Activated B cell treated with CpG ODN at 0.5 μM for 24 hours (primary cell): ENCODE measurements around the gene SPAG4. TPM values are rescaled to one million over a fixed set of nuclear protein-coding genes. Genes with fewer than 3 reads are reported as not detected.

Experiments used
- ATAC-seq: fragments of 200-7000 bp; cut with Tn5 transposase; one replicate; pipeline ENCODE4 v1.10.0; 2021; ENCODE audit warnings: low read depth, mild to moderate bottlenecking, moderate library complexity
- CTCF ChIA-PET: fragments of 350-600 bp; sonication (Branson Sonifier 250); formaldehyde crosslinking; loops from one replicate; lab custom pipeline; 2021; ENCODE audit warnings: antibody characterized with exemption; lab: Charles Lee
- POLR2A ChIA-PET: fragments of 350-600 bp; sonication (Branson Sonifier 250); formaldehyde crosslinking; loops from one replicate; lab custom pipeline; 2021; ENCODE audit warnings: antibody characterized with exemption; lab: Charles Lee
- DNase-seq: peaks from one replicate; pipeline ENCODE4 v3.0.0; 2022
- H3K27ac Mint-ChIP-seq: one replicate; pipeline ENCODE4 v1.8.0; 2020; ENCODE audit warnings: mixed read lengths
- H3K27me3 Mint-ChIP-seq: one replicate; pipeline ENCODE4 v1.8.0; 2021; ENCODE audit warnings: mixed read lengths
- H3K36me3 Mint-ChIP-seq: one replicate; pipeline ENCODE4 v1.8.0; 2021; ENCODE audit warnings: low read depth, mixed read lengths
- H3K4me1 Mint-ChIP-seq: one replicate; pipeline ENCODE4 v1.8.0; 2021; ENCODE audit warnings: mixed read lengths
- H3K4me3 Mint-ChIP-seq: one replicate; pipeline ENCODE4 v1.8.0; 2020; ENCODE audit warnings: mild to moderate bottlenecking, mixed read lengths
- H3K9me3 Mint-ChIP-seq: one replicate; pipeline ENCODE4 v1.8.0; 2020; ENCODE audit warnings: mixed read lengths
- CTCF ChIP-seq: fragments of 200-600 bp; IDR thresholded peaks from one replicate; pipeline ENCODE4 v1.8.0; 2022; ENCODE audit warnings: antibody characterized with exemption, mild to moderate bottlenecking
- intact Hi-C: fragments of 100-400 bp; cut with micrococcal nuclease; formaldehyde crosslinking; loops from one replicate; pipeline ENCODE4 v1.15.1; 2024
- total RNA-seq: library from RNA; stranded (reverse); gene quantifications from 2 replicates; pipeline ENCODE4 v1.2.3, GENCODE V29; 2022

The SPAG4 gene
- total RNA-seq, 1 donor from 2014 or later: 2.2 TPM

GRCh38 chr20:35663516-35664465 lies 48.2 kb downstream of the SPAG4 start:
- Mint-ChIP-seq H3K27ac (peak overlapping the region; percentile 99), H3K4me3 (peak overlapping the region; percentile 94), H3K4me1 (peaks cover 56% of the 10 kb centered on the region), H3K9me3 (no peaks in the 10 kb centered on the region), H3K36me3 (peaks cover 30% of the 10 kb centered on the region), H3K27me3 (no peaks in the 10 kb centered on the region)
- peak; percentile 48 for ATAC-seq
- ChIA-PET CTCF (interaction anchor here (1.2 to 1.4 kb wide), 3 partner anchors 45 to 200 kb away, joined by 3 to 7 read pairs (median 4); no protein-coding TSS in a partner anchor), POLR2A (interaction anchor here (0.6 to 4.7 kb wide), 30 partner anchors 8 to 1342 kb away, joined by 3 to 95 read pairs (median 5); partner anchors contain the start of genes EIF6, ERGIC3, MMP24OS and NFS1)
- TF ChIP-seq CTCF: no peak
- intact Hi-C loops: loop anchor here (1.0 to 5.0 kb wide), 7 partner anchors 36 to 291 kb away; partner anchors contain the start of genes NFS1, PHF20, RBM39 and ROMO1
- peak; percentile 51 for DNase-seq

- no peaks in the 10 kb centered on the region for H3K9me3 Mint-ChIP-seq
- peak within 1 kb of the TSS; percentile 99 for H3K27ac Mint-ChIP-seq
- H3K4me1 Mint-ChIP-seq: peaks cover 49% of the 10 kb centered on the region
- H3K4me3 Mint-ChIP-seq: peak within 1 kb of the TSS; percentile 94
- CTCF ChIA-PET: interaction anchor here (1.2 to 1.4 kb wide), 2 partner anchors 46 to 61 kb away, joined by 3 to 7 read pairs; no protein-coding TSS in a partner anchor
- ATAC-seq: peak; percentile 77
- peaks cover 35% of the 10 kb centered on the region for H3K36me3 Mint-ChIP-seq
- POLR2A ChIA-PET: interaction anchor here (0.6 to 4.7 kb wide), 27 partner anchors 9 to 1932 kb away, joined by 3 to 95 read pairs (median 5); partner anchors contain the start of genes CEP250, ERGIC3, MMP24OS and NFS1
- no peaks in the 10 kb centered on the region for H3K27me3 Mint-ChIP-seq
- peak; percentile 94 for DNase-seq
- TF ChIP-seq CTCF: no peak
- intact Hi-C loops: loop anchor here (1.0 to 5.0 kb wide), 7 partner anchors 35 to 290 kb away; partner anchors contain the start of genes NFS1, PHF20, RBM39 and ROMO1
Measured at GRCh38 chr20:35664466-35665206, 49.0 kb downstream of the SPAG4 start, which contains the start of the genes CPNE1 and RBM12. Gene CPNE1 (minus strand): TSS chr20:35664900. CDS start chr20:35632923, 31,977 bp downstream. Gene RBM12 (minus strand): TSS chr20:35664900. CDS start chr20:35655322, 9,578 bp downstream.

GRCh38 chr20:35665949-35666288 lies 50.3 kb downstream of the SPAG4 start:
- ChIA-PET POLR2A (interaction anchor here (0.7 to 4.7 kb wide), 7 partner anchors 10 to 1558 kb away, joined by 4 to 95 read pairs (median 6); partner anchors contain the start of genes CEP250, GDF5, NFS1 and RBM39), CTCF (interaction anchor here (0.9 kb wide), 1 partner anchor 166 kb away, joined by 3 read pairs; no protein-coding TSS in a partner anchor)
- no peak for TF ChIP-seq CTCF
- intact Hi-C loops: loop anchor here (2.0 kb wide), 2 partner anchors 107 to 289 kb away; partner anchors contain the start of genes PHF20 and SCAND1
- no peaks in the 10 kb centered on the region for H3K27me3 Mint-ChIP-seq
- H3K27ac Mint-ChIP-seq: no peak overlapping the region
- DNase-seq (no peak), ATAC-seq (no peak)
- H3K4me3 Mint-ChIP-seq: peak overlapping the region; percentile 24
- peaks cover 47% of the 10 kb centered on the region for H3K36me3 Mint-ChIP-seq
- peaks cover 36% of the 10 kb centered on the region for H3K4me1 Mint-ChIP-seq
- H3K9me3 Mint-ChIP-seq: no peaks in the 10 kb centered on the region

- H3K4me3 Mint-ChIP-seq: no peak overlapping the region
- no peaks in the 10 kb centered on the region for H3K9me3 Mint-ChIP-seq
- H3K4me1 Mint-ChIP-seq: peaks cover 5% of the 10 kb centered on the region
- no peak for DNase-seq
- ChIA-PET POLR2A (interaction anchor here (0.5 kb wide), 1 partner anchor 150 kb away, joined by 4 read pairs; no protein-coding TSS in a partner anchor), CTCF (no interaction called here)
- no peaks in the 10 kb centered on the region for H3K27me3 Mint-ChIP-seq
- intact Hi-C loops: no loop called here
- no peak for TF ChIP-seq CTCF
- ATAC-seq: no peak
- no peak overlapping the region for H3K27ac Mint-ChIP-seq
- H3K36me3 Mint-ChIP-seq: peaks cover 59% of the 10 kb centered on the region
Measured at GRCh38 chr20:35669221-35669620, 53.6 kb downstream of the SPAG4 start.
